ENCODE results near the gene CGB2.
A peak's percentile ranks its signal among the peaks of the same experiment; 100 is the strongest.
"Not testable (repeated sequence)": the region's sequence is repeated elsewhere in the genome, so short reads cannot be mapped to it uniquely, and the experiment has no call there.

The CGB2 gene

DNA sequence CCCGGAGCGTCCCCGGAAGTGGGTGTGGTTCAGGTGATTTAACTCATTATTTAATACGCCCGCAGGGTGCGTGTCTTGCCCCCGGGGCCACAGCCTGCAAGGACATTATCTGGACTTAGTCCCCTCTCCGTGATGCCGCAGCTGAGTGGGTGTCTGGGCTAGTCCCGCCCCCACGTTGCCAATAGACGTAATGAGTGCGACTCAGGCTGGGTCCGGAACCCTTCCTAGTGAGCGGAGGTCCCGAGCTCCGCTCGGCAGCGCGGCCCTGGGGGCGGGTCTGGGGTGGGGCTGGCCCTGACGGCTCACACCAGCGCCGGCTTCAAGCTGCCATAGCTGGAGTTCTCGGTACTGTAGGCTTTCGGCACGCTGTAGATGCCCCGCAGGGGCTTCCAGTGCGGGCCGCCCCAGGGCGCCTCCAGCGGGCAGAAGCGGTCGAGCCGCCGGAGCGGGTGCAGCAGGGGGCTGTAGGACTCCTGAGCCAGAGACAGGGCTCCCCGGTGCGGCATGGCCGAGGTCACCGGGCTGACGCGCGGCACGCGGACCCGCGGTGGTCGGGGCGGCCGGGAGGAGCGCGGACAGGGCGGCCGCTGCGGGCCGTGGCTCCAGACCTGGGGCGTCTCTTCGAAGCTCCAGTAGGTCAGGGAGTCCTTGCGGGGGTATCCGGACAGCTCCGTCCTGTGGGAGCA is 13.9 kb upstream of the CGB2 start:
- TF ChIP-seq, protein P1, sequence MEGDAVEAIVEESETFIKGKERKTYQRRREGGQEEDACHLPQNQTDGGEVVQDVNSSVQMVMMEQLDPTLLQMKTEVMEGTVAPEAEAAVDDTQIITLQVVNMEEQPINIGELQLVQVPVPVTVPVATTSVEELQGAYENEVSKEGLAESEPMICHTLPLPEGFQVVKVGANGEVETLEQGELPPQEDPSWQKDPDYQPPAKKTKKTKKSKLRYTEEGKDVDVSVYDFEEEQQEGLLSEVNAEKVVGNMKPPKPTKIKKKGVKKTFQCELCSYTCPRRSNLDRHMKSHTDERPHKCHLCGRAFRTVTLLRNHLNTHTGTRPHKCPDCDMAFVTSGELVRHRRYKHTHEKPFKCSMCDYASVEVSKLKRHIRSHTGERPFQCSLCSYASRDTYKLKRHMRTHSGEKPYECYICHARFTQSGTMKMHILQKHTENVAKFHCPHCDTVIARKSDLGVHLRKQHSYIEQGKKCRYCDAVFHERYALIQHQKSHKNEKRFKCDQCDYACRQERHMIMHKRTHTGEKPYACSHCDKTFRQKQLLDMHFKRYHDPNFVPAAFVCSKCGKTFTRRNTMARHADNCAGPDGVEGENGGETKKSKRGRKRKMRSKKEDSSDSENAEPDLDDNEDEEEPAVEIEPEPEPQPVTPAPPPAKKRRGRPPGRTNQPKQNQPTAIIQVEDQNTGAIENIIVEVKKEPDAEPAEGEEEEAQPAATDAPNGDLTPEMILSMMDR (conservative IDR thresholded peaks at IDR 0.05; ENCODE audit: low read depth, low read length) = peak; percentile 64
- no peak for DNase-seq (ENCODE audit: low read depth)
- peak overlapping the region; percentile 39 for H3K4me3 ChIP-seq (ENCODE audit: low read length)

DNA sequence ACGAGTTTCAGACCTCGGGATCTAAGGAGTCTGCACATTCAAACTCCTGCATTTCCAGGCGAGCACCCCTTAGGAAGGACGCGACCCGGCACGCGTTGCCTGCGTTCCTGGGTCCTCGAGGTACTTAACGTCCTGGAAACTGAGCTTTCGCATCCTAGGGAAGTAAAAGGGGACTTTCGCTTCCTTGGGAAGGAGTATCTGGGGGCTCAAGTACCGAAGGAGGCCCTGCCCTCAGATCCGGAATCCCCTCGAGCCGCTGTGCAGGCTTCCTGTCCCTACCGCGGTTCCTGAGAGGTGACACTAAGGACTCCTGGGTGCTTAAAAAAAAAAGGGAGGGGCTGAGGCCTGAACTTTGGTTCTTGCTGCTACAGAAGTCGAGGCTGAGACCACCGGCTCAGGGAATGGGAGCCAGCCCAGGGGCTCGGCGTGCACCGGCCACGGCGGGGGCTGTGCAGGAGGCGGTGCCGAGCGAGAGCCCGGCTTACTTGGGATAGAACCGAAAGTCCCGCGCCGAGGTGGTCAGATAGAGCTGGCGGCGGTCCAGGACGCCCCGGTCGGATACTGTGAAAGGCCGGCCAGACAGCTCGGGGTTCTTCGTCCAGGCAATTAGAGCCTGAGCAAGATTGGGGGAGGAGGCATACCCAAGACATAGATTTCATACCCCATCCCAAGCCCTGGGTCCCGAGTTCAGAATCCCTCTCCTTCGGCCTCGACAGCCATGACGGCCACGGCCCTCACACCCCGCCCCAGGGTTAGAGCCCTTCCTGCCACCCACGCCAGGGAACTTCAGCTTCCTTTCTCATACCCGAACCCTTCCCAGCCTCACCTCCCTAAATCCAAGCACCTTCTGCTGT is 13.1 kb upstream of the CGB2 start:
- not testable (repeated sequence) for DNase-seq (ENCODE audit: low read depth)
- H3K4me3 ChIP-seq (ENCODE audit: low read length) = peak overlapping the region; percentile 39

DNA sequence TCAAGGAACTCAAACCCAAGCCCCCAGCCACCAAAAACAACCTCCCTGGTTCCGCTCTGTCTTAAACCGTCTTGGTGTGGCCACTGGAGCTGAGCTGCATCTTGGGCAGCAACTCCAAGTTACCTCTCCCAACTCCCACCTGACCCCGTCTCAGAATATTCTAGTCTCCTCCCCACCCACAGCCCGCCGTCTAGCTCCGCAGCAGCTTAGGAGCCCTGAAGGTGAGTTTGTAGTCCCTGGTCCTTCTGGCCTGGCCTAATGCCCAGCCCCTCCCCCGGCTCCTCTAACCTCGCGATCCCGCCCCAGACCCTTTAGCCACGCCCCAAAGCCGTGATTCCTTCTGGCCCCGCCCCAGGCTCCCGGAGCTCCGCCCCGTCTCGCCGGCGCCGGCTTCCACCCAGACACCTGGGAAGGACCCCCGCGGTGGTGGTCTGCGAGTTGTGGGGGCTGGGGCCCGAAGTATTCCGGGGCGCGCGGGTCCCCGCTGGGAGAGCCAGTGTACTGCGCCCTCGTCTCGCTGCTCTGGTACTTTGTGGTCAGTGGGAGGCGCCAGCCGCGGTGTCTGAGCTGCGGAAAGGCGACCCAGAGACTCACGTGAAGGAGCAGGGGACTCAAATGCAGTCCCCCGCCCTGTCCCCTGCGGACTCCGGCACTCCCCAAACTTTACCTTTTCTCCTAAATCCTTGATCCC is 12.3 kb upstream of the CGB2 start:
- no peak for DNase-seq (ENCODE audit: low read depth)
- TF ChIP-seq, protein P1 (conservative IDR thresholded peaks at IDR 0.05; ENCODE audit: low read depth, low read length) = peak; percentile 33
- H3K4me3 ChIP-seq (ENCODE audit: low read length) = peak overlapping the region; percentile 37

DNA sequence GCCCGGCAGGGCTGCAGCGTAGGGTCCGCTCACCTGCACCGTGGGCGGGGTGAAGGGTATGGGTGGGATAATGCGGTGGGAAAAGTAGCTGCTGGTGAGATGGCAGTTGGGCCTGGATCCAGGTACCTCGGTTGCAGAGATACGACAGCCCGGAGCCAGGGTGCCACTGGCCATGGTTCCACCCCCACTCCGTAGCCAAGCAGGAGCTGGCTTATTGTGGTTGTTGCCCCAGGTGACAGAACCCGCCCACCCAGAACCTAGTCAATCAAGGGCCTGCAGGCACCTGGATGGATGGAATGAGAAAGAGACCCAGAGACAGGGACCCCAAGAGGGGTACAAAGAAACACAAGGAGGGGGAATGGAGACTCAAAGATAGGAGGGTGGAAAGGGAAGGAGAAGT is 11.3 kb upstream of the CGB2 start:
- DNase-seq (ENCODE audit: low read depth) = no peak
- TF ChIP-seq, protein P1 (conservative IDR thresholded peaks at IDR 0.05; ENCODE audit: low read depth, low read length) = no peak
- no peak overlapping the region for H3K4me3 ChIP-seq (ENCODE audit: low read length)

DNA sequence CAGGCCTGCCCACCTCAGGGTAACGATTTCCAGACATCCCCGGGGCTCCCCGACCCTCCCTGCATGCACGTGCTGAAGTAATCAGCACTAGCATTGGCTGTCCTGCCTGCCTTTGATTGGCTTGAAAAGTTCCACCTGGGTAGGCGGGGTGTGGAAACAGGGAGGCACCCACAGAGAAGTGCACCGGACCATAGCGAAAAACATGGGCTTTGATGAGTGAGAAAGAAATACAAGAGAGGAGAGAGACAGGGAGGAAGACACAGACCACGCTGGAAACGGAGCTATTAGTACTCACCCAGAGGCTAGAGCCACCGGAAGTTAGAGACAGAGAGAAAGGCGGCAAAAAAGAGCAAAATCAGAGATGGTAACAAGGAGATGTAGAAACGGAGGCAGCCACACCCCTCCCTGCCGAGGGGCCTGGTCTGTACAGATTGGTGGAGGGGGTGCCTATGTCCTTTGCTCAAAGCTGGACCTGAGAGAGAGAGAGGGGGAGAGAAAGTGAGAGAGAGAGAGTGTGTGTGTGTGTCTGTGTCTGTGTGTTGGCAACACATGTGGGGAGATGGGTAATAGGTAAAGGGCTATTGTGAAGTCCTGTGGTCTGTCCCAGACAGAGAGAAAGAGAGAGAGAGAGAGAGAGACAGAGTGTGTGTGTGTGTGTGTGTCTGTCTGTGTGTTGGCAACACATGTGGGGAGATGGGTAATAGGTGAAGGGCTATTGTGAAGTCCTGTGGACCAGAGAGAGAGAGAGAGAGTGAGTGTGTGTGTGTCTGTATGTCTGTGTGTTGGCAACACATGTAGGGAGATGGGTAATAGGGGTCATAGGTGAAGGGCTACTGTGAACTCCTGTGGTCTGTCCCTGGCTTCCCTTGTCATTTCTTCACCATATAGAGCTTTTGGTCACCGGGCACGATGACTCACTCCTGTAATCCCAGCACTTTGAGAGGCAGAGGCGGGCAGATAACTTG is 10.5 kb upstream of the CGB2 start:
- TF ChIP-seq, protein P1 (conservative IDR thresholded peaks at IDR 0.05; ENCODE audit: low read depth, low read length) = no peak
- no peak overlapping the region for H3K4me3 ChIP-seq (ENCODE audit: low read length)
- no peak for DNase-seq (ENCODE audit: low read depth)

DNA sequence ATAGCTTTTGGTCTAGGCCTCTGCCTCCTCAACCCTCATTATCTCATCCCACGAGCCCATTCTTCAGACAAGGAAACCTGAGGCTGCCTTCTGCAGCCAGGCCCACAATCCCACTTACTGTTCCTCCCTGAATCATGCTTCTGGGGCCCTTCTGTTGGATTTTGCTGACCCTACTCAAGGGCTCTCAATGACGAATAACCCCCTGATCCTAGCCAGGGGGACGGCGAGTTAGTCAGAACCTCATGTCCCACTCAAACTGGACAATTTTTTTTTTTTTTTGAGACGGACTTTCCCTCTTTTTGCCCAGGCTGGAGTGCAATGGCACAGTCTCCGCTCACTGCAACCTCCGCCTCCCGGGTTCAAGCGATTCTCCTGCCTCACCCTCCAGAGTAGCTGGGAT is 9.6 kb upstream of the CGB2 start:
- DNase-seq (ENCODE audit: low read depth) = no peak
- TF ChIP-seq, protein P1 (conservative IDR thresholded peaks at IDR 0.05; ENCODE audit: low read depth, low read length) = no peak
- no peak overlapping the region for H3K4me3 ChIP-seq (ENCODE audit: low read length)

DNA sequence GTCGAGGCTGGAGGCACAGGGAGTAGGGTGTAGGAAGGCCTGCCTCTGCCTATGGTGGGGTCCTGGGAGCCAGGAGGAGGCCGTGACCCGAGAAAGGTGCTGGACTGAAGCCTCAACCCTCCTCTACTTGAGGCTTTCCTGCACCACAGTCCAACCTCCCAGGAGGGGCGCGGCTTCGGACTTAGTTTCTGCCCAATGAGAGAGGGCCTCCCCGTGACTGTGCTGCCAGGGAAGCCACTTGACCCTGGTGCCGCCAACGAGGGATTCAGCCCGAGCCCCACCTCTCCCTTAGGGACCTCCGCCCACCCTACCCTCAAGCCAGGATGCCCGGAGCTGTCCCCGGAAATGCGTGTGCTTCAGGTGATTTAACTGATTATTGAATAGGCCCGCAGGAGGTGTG is 7.5 kb upstream of the CGB2 start, which contains the start of gene CGB3:
CGB3 (minus strand) TSS at position 101 of the 400 bp plus-strand sequence. CDS start 362 bp downstream, outside the sequence.
- H3K4me3 ChIP-seq (ENCODE audit: low read length) = not testable (repeated sequence)

DNA sequence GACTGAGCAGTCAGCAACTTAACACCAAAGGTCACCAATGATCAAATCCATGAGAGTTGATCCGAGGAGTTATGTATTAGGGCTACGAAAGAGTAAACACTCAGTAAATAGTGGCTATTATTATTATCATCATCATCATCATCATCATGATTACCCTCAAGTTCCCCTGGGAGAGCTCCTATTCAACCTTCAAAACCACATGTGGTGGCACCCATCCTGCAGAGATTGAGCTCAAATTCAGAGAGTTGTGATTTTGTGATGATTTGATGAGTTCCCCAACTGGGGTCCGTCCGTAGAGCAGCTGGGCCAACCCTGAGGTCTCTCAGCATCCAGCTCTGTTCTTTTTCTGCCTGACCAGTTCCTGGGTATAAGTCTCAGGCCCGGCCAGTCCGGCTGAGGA is 6.6 kb upstream of the CGB2 start:
- not testable (repeated sequence) for H3K4me3 ChIP-seq (ENCODE audit: low read length); DNase-seq (ENCODE audit: low read depth)

More for the DNA sequence above, 7.5 kb upstream of the CGB2 start, which contains the start of gene CGB3:
- DNase-seq (ENCODE audit: low read depth) = not testable (repeated sequence)

DNA sequence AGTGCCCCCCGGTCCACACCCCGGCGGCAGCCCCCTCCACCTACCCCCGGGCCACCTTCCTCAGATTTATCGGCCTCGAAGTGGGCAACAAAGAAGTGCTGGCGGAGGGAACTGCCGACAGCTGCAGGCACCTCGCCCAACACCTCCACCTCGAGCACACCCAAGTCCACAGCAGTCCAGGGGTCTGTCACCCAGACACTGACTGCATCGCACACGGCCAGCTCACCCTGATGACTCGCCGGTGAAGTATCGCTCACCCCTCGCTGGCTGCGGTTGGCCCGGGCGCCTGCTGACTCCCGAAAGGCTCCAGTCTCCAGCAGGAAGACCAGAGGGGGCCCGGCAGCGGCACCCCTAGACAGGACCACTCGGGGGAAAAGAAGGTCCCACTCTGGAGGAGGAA is 6.1 kb upstream of the CGB2 start:
- not testable (repeated sequence) for DNase-seq (ENCODE audit: low read depth); H3K4me3 ChIP-seq (ENCODE audit: low read length)

DNA sequence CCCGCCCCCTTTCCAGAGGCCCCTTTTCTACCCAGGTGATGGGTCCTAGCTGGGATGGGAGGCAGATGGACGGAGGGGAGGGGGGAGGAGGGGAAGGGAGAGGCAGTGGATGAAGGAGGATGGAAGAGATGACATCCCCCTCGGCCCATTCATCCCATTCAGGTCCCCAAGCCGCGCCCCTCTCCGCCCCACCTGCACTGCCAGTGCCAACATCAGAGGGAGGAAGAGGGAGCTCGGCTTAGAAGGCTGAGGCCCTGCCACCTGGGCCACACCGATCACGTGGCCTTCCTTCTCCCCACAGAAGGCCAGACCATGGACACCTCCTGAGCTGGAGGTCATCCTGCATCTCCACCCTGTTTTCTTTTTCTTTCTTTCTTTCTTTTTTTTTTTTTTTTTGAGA is 3.0 kb upstream of the CGB2 start:
- not testable (repeated sequence) for H3K4me3 ChIP-seq (ENCODE audit: low read length); DNase-seq (ENCODE audit: low read depth)

DNA sequence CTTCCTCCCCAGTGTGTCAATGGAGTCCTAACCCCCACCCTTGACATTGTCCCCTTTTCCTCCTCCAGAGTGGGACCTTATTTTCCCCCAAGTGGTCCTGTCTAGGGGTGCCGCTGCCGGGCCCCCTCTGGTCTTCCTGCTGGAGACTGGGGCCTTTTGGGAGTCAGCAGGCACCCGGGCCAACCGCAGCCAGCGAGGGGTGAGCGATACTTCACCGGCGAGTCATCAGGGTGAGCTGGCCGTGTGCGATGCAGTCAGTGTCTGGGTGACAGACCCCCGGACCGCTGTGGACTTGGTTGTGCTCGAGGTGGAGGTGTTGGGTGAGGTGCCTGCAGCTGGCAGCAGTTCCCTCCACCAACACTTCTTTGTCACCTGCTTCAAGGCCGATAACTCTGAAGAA is 1.9 kb upstream of the CGB2 start:
- not testable (repeated sequence) for DNase-seq (ENCODE audit: low read depth); H3K4me3 ChIP-seq (ENCODE audit: low read length)

All from retinal pigment epithelial cell (primary cell).